Type B pancreatic cell (in vitro differentiated cells): ENCODE measurements around the gene PATZ1. TPM values are rescaled to one million over a fixed set of nuclear protein-coding genes. Genes with fewer than 3 reads are reported as not detected.

Source experiments
- DNase-seq: peaks from one replicate; pipeline ENCODE4 v3.0.0; 2021; ENCODE audit warnings: mixed read lengths; ENCODE audit not compliant: unreplicated experiment; ENCODE audit errors: extremely low spot score
- H3K27ac Mint-ChIP-seq: 2 replicates; pipeline ENCODE4 v1.8.0; 2021; ENCODE audit warnings: mild to moderate bottlenecking, mixed read lengths
- H3K27me3 Mint-ChIP-seq: 2 replicates; pipeline ENCODE4 v1.8.0; 2021; ENCODE audit warnings: mixed read lengths
- H3K36me3 Mint-ChIP-seq: 2 replicates; pipeline ENCODE4 v1.8.0; 2021; ENCODE audit warnings: mixed read lengths
- H3K4me1 Mint-ChIP-seq: one replicate; pipeline ENCODE4 v1.8.0; 2021; ENCODE audit warnings: mixed read lengths; ENCODE audit not compliant: unreplicated experiment
- H3K4me3 Mint-ChIP-seq: 2 replicates; pipeline ENCODE4 v1.8.0; 2021; ENCODE audit warnings: mild to moderate bottlenecking, mixed read lengths
- H3K9me3 Mint-ChIP-seq: 2 replicates; pipeline ENCODE4 v1.8.0; 2021; ENCODE audit warnings: mixed read lengths
- total RNA-seq: library from RNA; stranded (reverse); gene quantifications from 2 replicates; pipeline ENCODE4 v1.2.1, GENCODE V29; 2021; ENCODE audit warnings: low replicate concordance
- TF ChIP-seq, protein P1 (sequence below): fragments of 200-600 bp; sonication (generic); conservative IDR thresholded peaks from 2 replicates; pipeline ENCODE4 v1.5.0; 2021; ENCODE audit warnings: antibody characterized with exemption, mild to moderate bottlenecking

Gene PATZ1
- total RNA-seq, 1 donor from 2014 or later, result 57.8 TPM

DNA sequence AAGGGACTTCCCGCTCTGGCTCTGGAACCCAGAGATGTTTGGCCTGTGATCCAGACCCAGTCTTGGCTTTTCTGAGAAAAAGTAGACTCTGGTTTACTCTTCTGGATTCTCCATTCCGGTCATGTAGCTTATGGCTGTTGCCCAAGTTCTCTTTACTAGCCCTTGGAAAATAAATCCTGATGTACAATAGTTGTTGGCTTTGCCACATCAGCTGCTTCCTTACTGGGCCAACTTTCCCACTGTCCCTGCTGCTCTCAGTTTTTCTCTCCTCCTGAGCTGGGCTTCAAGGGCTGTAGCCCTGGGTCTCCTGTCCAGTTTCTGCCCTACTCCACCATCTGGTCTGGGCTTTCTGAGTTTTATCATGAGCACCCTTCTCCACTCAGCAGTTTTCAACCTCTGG lies 12.5 kb downstream of the PATZ1 start:
- TF ChIP-seq, protein P1, sequence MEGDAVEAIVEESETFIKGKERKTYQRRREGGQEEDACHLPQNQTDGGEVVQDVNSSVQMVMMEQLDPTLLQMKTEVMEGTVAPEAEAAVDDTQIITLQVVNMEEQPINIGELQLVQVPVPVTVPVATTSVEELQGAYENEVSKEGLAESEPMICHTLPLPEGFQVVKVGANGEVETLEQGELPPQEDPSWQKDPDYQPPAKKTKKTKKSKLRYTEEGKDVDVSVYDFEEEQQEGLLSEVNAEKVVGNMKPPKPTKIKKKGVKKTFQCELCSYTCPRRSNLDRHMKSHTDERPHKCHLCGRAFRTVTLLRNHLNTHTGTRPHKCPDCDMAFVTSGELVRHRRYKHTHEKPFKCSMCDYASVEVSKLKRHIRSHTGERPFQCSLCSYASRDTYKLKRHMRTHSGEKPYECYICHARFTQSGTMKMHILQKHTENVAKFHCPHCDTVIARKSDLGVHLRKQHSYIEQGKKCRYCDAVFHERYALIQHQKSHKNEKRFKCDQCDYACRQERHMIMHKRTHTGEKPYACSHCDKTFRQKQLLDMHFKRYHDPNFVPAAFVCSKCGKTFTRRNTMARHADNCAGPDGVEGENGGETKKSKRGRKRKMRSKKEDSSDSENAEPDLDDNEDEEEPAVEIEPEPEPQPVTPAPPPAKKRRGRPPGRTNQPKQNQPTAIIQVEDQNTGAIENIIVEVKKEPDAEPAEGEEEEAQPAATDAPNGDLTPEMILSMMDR, result no peak
- Mint-ChIP-seq H3K9me3 (no peaks in the 10 kb centered on the region), H3K27me3 (no peaks in the 10 kb centered on the region), H3K36me3 (peaks cover 38% of the 10 kb centered on the region), H3K4me3 (no peak overlapping the region), H3K27ac (no peak overlapping the region), H3K4me1 (no peaks in the 10 kb centered on the region)
- no peak for DNase-seq

DNA sequence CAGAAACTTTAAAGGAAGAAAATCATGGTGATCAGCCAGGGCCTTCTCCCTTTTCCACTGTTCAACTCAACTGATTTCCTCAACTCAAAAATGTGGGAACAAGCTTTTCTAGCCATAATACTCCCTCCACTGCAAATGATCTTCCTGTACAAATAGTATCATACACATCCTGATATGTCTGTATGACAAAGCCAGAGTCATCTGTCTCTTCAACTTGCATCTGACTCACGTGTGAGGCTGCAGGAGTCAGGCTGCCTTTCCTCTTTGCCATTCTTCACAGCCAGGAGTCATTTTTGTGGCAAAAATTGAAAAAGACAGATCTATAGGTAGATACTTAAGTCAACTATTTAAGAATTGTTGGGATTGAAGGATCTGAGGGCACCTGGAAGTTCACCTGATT lies 13.3 kb downstream of the PATZ1 start:
- DNase-seq, result no peak
- TF ChIP-seq, protein P1, result no peak
- no peaks in the 10 kb centered on the region for H3K27me3 Mint-ChIP-seq
- no peaks in the 10 kb centered on the region for H3K9me3 Mint-ChIP-seq
- peaks cover 34% of the 10 kb centered on the region for H3K36me3 Mint-ChIP-seq
- no peaks in the 10 kb centered on the region for H3K4me1 Mint-ChIP-seq
- H3K27ac Mint-ChIP-seq, result no peak overlapping the region
- no peak overlapping the region for H3K4me3 Mint-ChIP-seq

DNA sequence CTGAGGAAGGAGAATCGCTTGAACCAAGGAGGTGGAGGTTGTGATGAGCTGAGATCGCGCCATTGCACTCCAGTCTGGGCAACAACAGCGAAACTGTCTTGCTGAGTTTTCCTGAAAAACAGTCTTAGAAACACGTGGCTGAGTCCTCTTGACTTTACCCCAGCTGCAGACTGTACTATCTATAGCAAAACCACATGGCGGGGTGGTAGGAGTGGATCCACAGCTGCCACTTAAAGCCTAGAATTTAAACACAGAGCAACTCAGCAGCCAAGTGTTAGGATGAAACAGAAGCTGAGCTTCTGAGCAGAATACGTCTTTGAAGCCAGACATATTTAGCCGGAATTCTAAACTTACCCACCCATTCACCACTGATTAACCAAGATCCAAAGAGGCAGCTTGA lies 14.1 kb downstream of the PATZ1 start:
- Mint-ChIP-seq H3K4me3 (no peak overlapping the region), H3K27me3 (no peaks in the 10 kb centered on the region), H3K4me1 (no peaks in the 10 kb centered on the region), H3K27ac (no peak overlapping the region), H3K9me3 (no peaks in the 10 kb centered on the region), H3K36me3 (peaks cover 34% of the 10 kb centered on the region)
- TF ChIP-seq, protein P1, result no peak
- DNase-seq, result no peak

DNA sequence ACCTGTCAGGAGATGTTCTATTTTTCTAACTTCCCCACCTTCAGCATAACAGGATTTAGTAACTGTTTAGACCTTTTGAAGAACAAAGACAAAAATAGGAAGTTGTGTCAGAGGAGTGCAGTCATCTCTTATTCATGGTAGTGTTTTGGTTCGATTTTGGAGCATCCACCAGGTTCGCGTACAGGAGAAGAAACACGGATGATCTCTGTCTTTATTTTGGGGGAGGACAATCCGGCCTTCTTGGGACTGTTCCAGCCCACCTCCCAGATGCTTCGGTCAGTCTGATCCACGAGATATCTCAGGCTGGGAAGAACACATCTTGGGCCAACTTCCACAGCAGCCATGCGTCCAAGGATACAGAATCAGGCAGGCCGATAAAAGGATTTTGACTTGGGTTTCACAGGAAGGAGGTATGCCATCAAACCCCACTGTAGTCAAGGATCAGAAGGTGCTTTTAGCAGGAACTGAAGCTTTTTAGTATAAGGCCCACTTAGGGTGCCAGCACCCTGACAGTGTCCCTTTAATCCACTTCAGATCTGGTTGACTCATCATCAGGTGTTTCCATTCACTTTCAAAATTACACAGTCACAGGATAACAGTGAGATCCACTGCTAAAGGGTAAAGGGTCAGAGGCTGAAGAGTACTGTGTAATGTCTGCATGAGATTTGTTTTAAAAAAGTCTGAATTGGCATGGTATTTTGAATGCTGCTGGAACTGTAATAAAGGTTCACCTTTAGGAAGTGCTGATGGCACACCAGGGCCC lies 16.5 kb downstream of the PATZ1 start:
- Mint-ChIP-seq H3K27me3 (no peaks in the 10 kb centered on the region), H3K9me3 (no peaks in the 10 kb centered on the region), H3K4me3 (no peak overlapping the region), H3K27ac (no peak overlapping the region), H3K36me3 (peaks cover 41% of the 10 kb centered on the region), H3K4me1 (no peaks in the 10 kb centered on the region)
- DNase-seq, result no peak
- TF ChIP-seq, protein P1, result no peak

DNA sequence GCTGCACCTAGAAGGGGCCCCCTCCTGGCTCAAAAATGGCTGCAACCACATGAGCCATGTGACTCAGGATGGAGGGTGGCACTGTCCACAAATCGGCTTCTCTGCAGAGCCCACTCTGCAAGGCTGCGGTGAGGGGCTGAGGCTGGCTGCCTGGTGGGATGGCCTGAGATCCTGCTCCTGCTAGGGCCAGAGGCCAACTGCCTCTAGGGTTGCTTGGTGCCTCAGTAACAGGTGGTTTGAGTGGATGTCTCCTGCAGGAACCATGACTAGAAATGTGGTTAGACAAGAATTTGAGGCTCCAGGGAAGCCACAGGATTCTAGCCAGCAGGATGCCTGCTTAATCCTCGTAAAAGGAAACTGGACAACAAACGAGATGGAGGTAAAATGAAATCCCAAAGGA lies 17.1 kb downstream of the PATZ1 start:
- Mint-ChIP-seq H3K4me1 (no peaks in the 10 kb centered on the region), H3K4me3 (no peak overlapping the region), H3K27ac (no peak overlapping the region), H3K9me3 (no peaks in the 10 kb centered on the region), H3K36me3 (peaks cover 38% of the 10 kb centered on the region), H3K27me3 (no peaks in the 10 kb centered on the region)
- TF ChIP-seq, protein P1, result no peak
- no peak for DNase-seq
